ENCODE results near the gene BHLHE41.

DNA sequence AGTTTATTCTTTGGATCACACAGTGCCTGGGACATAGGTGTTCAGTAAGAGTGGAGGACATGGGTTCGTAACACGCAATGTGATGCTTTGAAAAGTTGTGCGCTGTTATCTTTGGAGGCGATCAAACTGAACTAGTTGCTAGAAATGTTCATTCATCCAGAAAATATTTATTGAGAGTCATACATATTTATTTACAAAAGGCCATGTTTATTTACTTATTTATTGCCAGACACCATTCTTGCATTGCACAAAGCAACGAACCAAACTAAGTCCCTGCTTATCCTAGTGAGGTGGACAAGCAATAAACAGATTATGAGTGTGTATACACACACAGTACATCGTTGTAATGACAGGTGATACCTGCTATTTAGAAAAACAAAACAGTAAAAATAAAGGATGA lies 12.6 kb downstream of the BHLHE41 start:
- TF ChIP-seq, protein P1, sequence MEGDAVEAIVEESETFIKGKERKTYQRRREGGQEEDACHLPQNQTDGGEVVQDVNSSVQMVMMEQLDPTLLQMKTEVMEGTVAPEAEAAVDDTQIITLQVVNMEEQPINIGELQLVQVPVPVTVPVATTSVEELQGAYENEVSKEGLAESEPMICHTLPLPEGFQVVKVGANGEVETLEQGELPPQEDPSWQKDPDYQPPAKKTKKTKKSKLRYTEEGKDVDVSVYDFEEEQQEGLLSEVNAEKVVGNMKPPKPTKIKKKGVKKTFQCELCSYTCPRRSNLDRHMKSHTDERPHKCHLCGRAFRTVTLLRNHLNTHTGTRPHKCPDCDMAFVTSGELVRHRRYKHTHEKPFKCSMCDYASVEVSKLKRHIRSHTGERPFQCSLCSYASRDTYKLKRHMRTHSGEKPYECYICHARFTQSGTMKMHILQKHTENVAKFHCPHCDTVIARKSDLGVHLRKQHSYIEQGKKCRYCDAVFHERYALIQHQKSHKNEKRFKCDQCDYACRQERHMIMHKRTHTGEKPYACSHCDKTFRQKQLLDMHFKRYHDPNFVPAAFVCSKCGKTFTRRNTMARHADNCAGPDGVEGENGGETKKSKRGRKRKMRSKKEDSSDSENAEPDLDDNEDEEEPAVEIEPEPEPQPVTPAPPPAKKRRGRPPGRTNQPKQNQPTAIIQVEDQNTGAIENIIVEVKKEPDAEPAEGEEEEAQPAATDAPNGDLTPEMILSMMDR (conservative IDR thresholded peaks at IDR 0.05; ENCODE audit: low read length) = no peak
- no peak for TF ChIP-seq EZH2phosphoT487 (IDR thresholded peaks at IDR 0.05; ENCODE audit: borderline replicate concordance)

All from Loucy (cell line).